B cell (primary cell): ENCODE measurements around the gene LDHA. TPM values are rescaled to one million over a fixed set of nuclear protein-coding genes. Genes with fewer than 3 reads are reported as not detected.

Experiments
- ATAC-seq: fragments of 200-7000 bp; cut with Tn5 transposase; one replicate; pipeline ENCODE4 v1.10.0; 2021; ENCODE audit warnings: low read depth, mild to moderate bottlenecking, moderate number of reproducible peaks, moderate library complexity
- CTCF ChIA-PET: fragments of 350-600 bp; sonication (Branson Sonifier 250); formaldehyde crosslinking; loops from one replicate; lab custom pipeline; 2021; ENCODE audit warnings: antibody characterized with exemption, inconsistent platforms; lab: Charles Lee
- POLR2A ChIA-PET: fragments of 350-600 bp; sonication (Branson Sonifier 250); formaldehyde crosslinking; loops from one replicate; lab custom pipeline; 2021; ENCODE audit warnings: antibody characterized with exemption; lab: Charles Lee
- DNase-seq: peaks from one replicate; pipeline ENCODE4 v3.0.0; 2013
- H2AFZ ChIP-seq: 2 replicates; pipeline ENCODE4 v1.6.1; 2012; ENCODE audit warnings: mild to moderate bottlenecking, low read depth, low read length; ENCODE audit not compliant: insufficient read depth, poor library complexity, severe bottlenecking
- H3K27ac ChIP-seq, 2 donors: 1 replicate in 1 of 2; 2 replicates in 1 of 2; pipeline ENCODE4 v1.5.1; 2012 to 2013; ENCODE audit warnings: low read length in 2 of 2, mild to moderate bottlenecking in 2 of 2, moderate library complexity in 1 of 2
- H3K27me3 ChIP-seq, 4 experiments: fragments of 200-600 bp in 1 of 4; sonication (generic) in 1 of 4; replicated peaks in 1 of 4; 1 replicate in 2 of 4; 2 replicates in 2 of 4; pipeline versions ENCODE4 v1.6.1 to v1.7.0; 2013 to 2016; ENCODE audit warnings: low read length in 3 of 4, mild to moderate bottlenecking in 2 of 4, mixed read lengths in 1 of 4, moderate library complexity in 1 of 4; ENCODE audit not compliant: insufficient read depth in 4 of 4, control insufficient read depth in 3 of 4; ENCODE audit errors: control extremely low read depth in 1 of 4
- H3K36me3 ChIP-seq, 2 experiments: replicated peaks in 1 of 2; 1 replicate in 1 of 2; 2 replicates in 1 of 2; pipeline versions ENCODE4 v1.6.1 to v1.7.1; 2013; ENCODE audit warnings: low read length in 1 of 2; ENCODE audit not compliant: insufficient read depth in 2 of 2, control insufficient read depth in 1 of 2; ENCODE audit errors: control extremely low read depth in 1 of 2, extremely low read depth in 1 of 2
- H3K4me1 ChIP-seq, 2 donors: fragments of 200-600 bp in 1 of 2; sonication (generic) in 1 of 2; 1 replicate in 1 of 2; 2 replicates in 1 of 2; pipeline versions ENCODE4 v1.5.1 to v1.6.1; 2013 to 2017; ENCODE audit warnings: low read length in 2 of 2; ENCODE audit not compliant: control insufficient read depth in 2 of 2, insufficient read depth in 2 of 2
- H3K4me2 ChIP-seq: replicated peaks from 2 replicates; pipeline ENCODE3; 2012; ENCODE audit warnings: mild to moderate bottlenecking, low read depth, low read length; ENCODE audit not compliant: poor library complexity, severe bottlenecking
- H3K4me3 ChIP-seq, 5 experiments: fragments of 200-600 bp in 1 of 5; sonication (generic) in 1 of 5; 1 replicate in 3 of 5; 2 replicates in 2 of 5; pipeline versions ENCODE4 v1.5.1 to v1.7.0; 2011 to 2016; ENCODE audit warnings: low read length in 4 of 5, mild to moderate bottlenecking in 4 of 5, low read depth in 2 of 5, control low read depth in 1 of 5, moderate library complexity in 1 of 5; ENCODE audit not compliant: insufficient read depth in 1 of 5; ENCODE audit errors: control extremely low read depth in 1 of 5, extremely low read depth in 1 of 5
- H3K79me2 ChIP-seq: fragments of 200-600 bp; sonication (generic); one replicate; pipeline ENCODE4 v1.6.0; 2016; ENCODE audit warnings: low read length; ENCODE audit not compliant: control insufficient read depth, insufficient read depth
- H3K9ac ChIP-seq: fragments of 200-600 bp; sonication (generic); 2 replicates; pipeline ENCODE4 v1.6.1; 2017; ENCODE audit warnings: mild to moderate bottlenecking, low read length, moderate library complexity
- H3K9me3 ChIP-seq, 3 donors: one replicate each; pipeline versions ENCODE4 v1.6.1 to v1.7.1; 2013; ENCODE audit warnings: low read length in 2 of 3; ENCODE audit not compliant: control insufficient read depth in 2 of 3, insufficient read depth in 1 of 3; ENCODE audit errors: control extremely low read depth in 1 of 3
- H4K20me1 ChIP-seq: 2 replicates; pipeline ENCODE4 v1.6.0; 2012; ENCODE audit warnings: mild to moderate bottlenecking, low read length; ENCODE audit not compliant: insufficient read depth, control insufficient read depth, poor library complexity, severe bottlenecking
- H3K27ac Mint-ChIP-seq: one replicate; pipeline ENCODE4 v1.8.0; 2021; ENCODE audit warnings: mixed read lengths
- H3K27me3 Mint-ChIP-seq: one replicate; pipeline ENCODE4 v1.8.0; 2021; ENCODE audit warnings: mixed read lengths
- H3K4me1 Mint-ChIP-seq: one replicate; pipeline ENCODE4 v1.8.0; 2021; ENCODE audit warnings: mixed read lengths
- H3K4me3 Mint-ChIP-seq: one replicate; pipeline ENCODE4 v1.8.0; 2021; ENCODE audit warnings: mixed read lengths
- H3K9me3 Mint-ChIP-seq: one replicate; pipeline ENCODE4 v1.8.0; 2022; ENCODE audit warnings: mixed read lengths; ENCODE audit not compliant: insufficient read depth
- CTCF ChIP-seq: fragments of 200-600 bp; IDR thresholded peaks from one replicate; pipeline ENCODE4 v1.8.0; 2022; ENCODE audit warnings: antibody characterized with exemption, mild to moderate bottlenecking
- EZH2 ChIP-seq: IDR thresholded peaks from 2 replicates; pipeline ENCODE4 v1.6.1; 2012; ENCODE audit warnings: borderline replicate concordance, low read depth, mild to moderate bottlenecking, moderate library complexity, low read length; ENCODE audit not compliant: insufficient read depth, poor library complexity, severe bottlenecking
- WGBS: methylation state at CpG from one replicate; pipeline ENCODE4 v1.1.5; 2013; ENCODE audit warnings: missing lambda C conversion rate; ENCODE audit not compliant: insufficient coverage; 5-methylcytosine and 5-hydroxymethylcytosine counted together
- intact Hi-C: fragments of 100-400 bp; cut with micrococcal nuclease; formaldehyde crosslinking; loops from one replicate; pipeline ENCODE4 v1.10.0; 2022
- polyA plus RNA-seq: library from polyadenylated mRNA; depleted of rRNA; stranded (reverse); fragments of >200 nt; gene quantifications from 2 replicates; pipeline ENCODE4 v1.2.3, GENCODE V29; 2012
- total RNA-seq, 2 donors: library from RNA; stranded (reverse); fragments of 120-200 nt in 1 of 2; gene quantifications; 1 replicate in 1 of 2; 2 replicates in 1 of 2; pipeline versions ENCODE4 v1.2.3 to v1.2.4, GENCODE V29; 2013 to 2022

LDHA gene
- total and polyA plus RNA-seq, 2 donors (not counting 1 experiment from before 2014, with no cell fraction given), result 91.2 to 113 TPM

- Histone ChIP-seq H3K4me3 (no peak overlapping the region), H2AFZ (no peak overlapping the region), H3K79me2 (no peaks in the 10 kb centered on the region), H4K20me1 (no peaks in the 10 kb centered on the region), H3K9me3 (peaks cover 0 to 6% (median 0%) of the 10 kb centered on the region in 3 donors), H3K4me1 (no peaks in the 10 kb centered on the region), H3K36me3 (peaks cover 2 to 38% of the 10 kb centered on the region in 2 experiments), H3K4me2 (no peak overlapping the region), H3K27me3 (no peaks in the 10 kb centered on the region), H3K27ac (no peak overlapping the region), H3K9ac (no peak overlapping the region)
- no peak overlapping the region for H3K4me3 Mint-ChIP-seq
- no peak for DNase-seq
- intact Hi-C loops, result no loop called here
- no peak for ATAC-seq
- no peak overlapping the region for H3K27ac Mint-ChIP-seq
- ChIA-PET CTCF (no interaction called here), POLR2A (interaction anchor here (1.3 kb wide), 1 partner anchor 13 kb away, joined by 4 read pairs; no protein-coding TSS in a partner anchor)
- H3K27me3 Mint-ChIP-seq, result no peaks in the 10 kb centered on the region
- no peaks in the 10 kb centered on the region for H3K4me1 Mint-ChIP-seq
- no peak for TF ChIP-seq CTCF
- no peak for TF ChIP-seq EZH2
- WGBS, result 93% methylated on average over 3 of the region's 9 CpGs
- no peaks in the 10 kb centered on the region for H3K9me3 Mint-ChIP-seq
These were observed 14.4 kb downstream of the LDHA start for GRCh38 chr11:18408558-18409291.

- Histone ChIP-seq H3K9ac (no peak overlapping the region), H3K27ac (no peak overlapping the region), H3K79me2 (no peaks in the 10 kb centered on the region), H3K9me3 (peaks cover 0 to 6% (median 0%) of the 10 kb centered on the region in 3 donors), H4K20me1 (no peaks in the 10 kb centered on the region), H3K36me3 (no peaks in the 10 kb centered on the region), H3K4me1 (no peaks in the 10 kb centered on the region), H3K27me3 (no peaks in the 10 kb centered on the region), H3K4me3 (no peak overlapping the region), H2AFZ (no peak overlapping the region), H3K4me2 (no peak overlapping the region)
- H3K9me3 Mint-ChIP-seq, result no peaks in the 10 kb centered on the region
- ChIA-PET POLR2A (no interaction called here), CTCF (no interaction called here)
- H3K27me3 Mint-ChIP-seq, result no peaks in the 10 kb centered on the region
- ATAC-seq (no peak), DNase-seq (no peak)
- no peak overlapping the region for H3K27ac Mint-ChIP-seq
- intact Hi-C loops, result no loop called here
- H3K4me1 Mint-ChIP-seq, result no peaks in the 10 kb centered on the region
- 100% methylated on average over 1 of the region's 3 CpGs for WGBS
- TF ChIP-seq CTCF, result no peak
- TF ChIP-seq EZH2, result no peak
- H3K4me3 Mint-ChIP-seq, result no peak overlapping the region
These were observed 22.1 kb downstream of the LDHA start for GRCh38 chr11:18416459-18416858.
